ENCODE measurements around the gene SLC9A5. TPM values are rescaled to one million over a fixed set of nuclear protein-coding genes. Genes with fewer than 3 reads are reported as not detected.

Gene SLC9A5
- total and polyA plus RNA-seq, 2 donors (not counting 3 experiments of a cell fraction or from before 2014, with no cell fraction given), result 2.7 to 2.8 TPM

- TSS peak; percentile 45 for BruUV-seq (replicated peaks)
- peak; percentile 60 for DNase-seq (ENCODE audit: low read depth, low spot score)
- Histone ChIP-seq H3K4me1 (ENCODE audit: control insufficient read depth, extremely low read depth, insufficient read depth, low read length) (peaks cover 12% of the 10 kb centered on the region), H3K36me3 (ENCODE audit: control insufficient read depth in 2 of 2, extremely low read depth in 1 of 2, insufficient read depth in 2 of 2, low read length in 2 of 2) (peaks cover 11 to 57% of the 10 kb centered on the region in 2 experiments), H2AFZ (ENCODE audit: low read depth, low read length) (no peak overlapping the region), H3K9ac (replicated peaks; ENCODE audit: extremely low read depth, insufficient read depth, low read length) (no peak overlapping the region), H3K79me2 (ENCODE audit: control insufficient read depth, insufficient read depth, low read length) (peaks cover 19% of the 10 kb centered on the region), H3K27me3 (ENCODE audit: control insufficient read depth in 2 of 2, insufficient read depth in 2 of 2, low read length in 2 of 2) (no peaks in the 10 kb centered on the region), H4K20me1 (replicated peaks; ENCODE audit: control insufficient read depth, extremely low read depth, insufficient read depth, low read length) (no peaks in the 10 kb centered on the region), H3K4me3 (replicated peaks in 1 of 3; ENCODE audit: insufficient read depth in 1 of 3, low read depth in 1 of 3, low read length in 3 of 3) (no peak overlapping the region), H3K9me3 (replicated peaks; ENCODE audit: control insufficient read depth, insufficient read depth, low read length) (no peaks in the 10 kb centered on the region), H3K27ac (ENCODE audit: insufficient read depth, low read depth, low read length) (no peak overlapping the region), H3K4me2 (ENCODE audit: insufficient read depth, low read length) (no peak overlapping the region), H3K9me1 (replicated peaks; ENCODE audit: control insufficient read depth, extremely low read depth, insufficient read depth, low read length) (no peaks in the 10 kb centered on the region)
- TF ChIP-seq EZH2 (IDR thresholded peaks at IDR 0.05; ENCODE audit: borderline replicate concordance, low read depth, low read length, severe bottlenecking) (no peak), CTCF (IDR thresholded peaks at IDR 0.05; ENCODE audit: extremely low read depth in 1 of 2, insufficient read depth in 1 of 2, low read depth in 1 of 2, low read length in 2 of 2) (no peak), MYC (IDR thresholded peaks at IDR 0.05; ENCODE audit: low read depth, low read length) (no peak), MAX (IDR thresholded peaks at IDR 0.05; ENCODE audit: insufficient read depth, insufficient read length) (no peak), POLR2A (IDR thresholded peaks at IDR 0.05; ENCODE audit: low read depth, low read length) (no peak), POLR2AphosphoS5 (IDR thresholded peaks at IDR 0.05; ENCODE audit: insufficient read depth, low read depth, low read length) (no peak)
- intact Hi-C loops (cut with micrococcal nuclease), result loop anchor here (1.0 kb wide), 1 partner anchor 8 kb away; no protein-coding TSS in a partner anchor
- dilution Hi-C loops (cut with MboI; ENCODE audit: extremely low pct_ligation_motif_present, low sequenced_read_pairs), result no loop called here
- ChIA-PET POLR2A (no interaction called here), CTCF (interaction anchor here (0.9 to 1.0 kb wide), 2 partner anchors 10 to 39 kb away, joined by 3 to 4 read pairs; partner anchors contain the start of gene FHOD1)
- FAIRE-seq, result peak; percentile 21
These were observed 12.0 kb upstream of the SLC9A5 start for GRCh38 chr16:67236563-67237395.

Measured in endothelial cell of umbilical vein (primary cell).